Liver (tissue), 9 donors: Measurements from ENCODE around the gene RNF5. TPM values are rescaled to one million over a fixed set of nuclear protein-coding genes. Genes with fewer than 3 reads are reported as not detected.
A peak's percentile ranks its signal among the peaks of the same experiment; 100 is the strongest.

Source experiments
- DNase-seq: peaks from one replicate; pipeline ENCODE4 v3.0.0-alpha.2; 2017; ENCODE audit warnings: low spot score
- H3K27ac ChIP-seq, 2 donors: one replicate each; pipeline ENCODE4 v1.7.0; 2013; ENCODE audit warnings: inconsistent platforms in 2 of 2, low read length in 2 of 2, control low read depth in 1 of 2, low read depth in 1 of 2, mild to moderate bottlenecking in 1 of 2
- H3K27me3 ChIP-seq, 4 donors: one replicate each; pipeline versions ENCODE4 v1.6.1 to v1.7.0; 2013; ENCODE audit warnings: low read length in 3 of 4, inconsistent platforms in 1 of 4, mild to moderate bottlenecking in 1 of 4, moderate library complexity in 1 of 4; ENCODE audit not compliant: control insufficient read depth in 4 of 4, insufficient read depth in 4 of 4
- H3K36me3 ChIP-seq, 4 donors: one replicate each; pipeline versions ENCODE4 v1.6.1 to v1.7.0; 2013; ENCODE audit warnings: low read length in 3 of 4, mild to moderate bottlenecking in 3 of 4, low read depth in 1 of 4, moderate library complexity in 1 of 4; ENCODE audit not compliant: control insufficient read depth in 4 of 4, insufficient read depth in 3 of 4
- H3K4me1 ChIP-seq, 4 donors: one replicate each; pipeline versions ENCODE4 v1.6.1 to v1.7.0; 2013; ENCODE audit warnings: low read length in 3 of 4, mild to moderate bottlenecking in 3 of 4, moderate library complexity in 1 of 4; ENCODE audit not compliant: control insufficient read depth in 4 of 4, insufficient read depth in 4 of 4
- H3K4me3 ChIP-seq, 3 donors: one replicate each; pipeline versions ENCODE4 v1.6.1 to v1.7.0; 2013; ENCODE audit warnings: low read length in 3 of 3, control low read depth in 1 of 3, low read depth in 1 of 3, mild to moderate bottlenecking in 1 of 3
- H3K9ac ChIP-seq, 2 donors: one replicate each; pipeline ENCODE4 v1.7.0; 2013; ENCODE audit warnings: low read length in 2 of 2, mild to moderate bottlenecking in 2 of 2, moderate library complexity in 2 of 2, control low read depth in 1 of 2, low read depth in 1 of 2
- H3K9me3 ChIP-seq, 4 donors: one replicate each; pipeline versions ENCODE4 v1.6.1 to v1.7.0; 2013; ENCODE audit warnings: low read length in 3 of 4; ENCODE audit not compliant: control insufficient read depth in 4 of 4
- CTCF ChIP-seq: fragments of 150-350 bp; IDR thresholded peaks from 2 replicates; pipeline ENCODE4 v1.5.1; 2017; ENCODE audit warnings: improper control_type of control experiment, low read depth, low read length; ENCODE audit not compliant: missing input control
- EGR1 ChIP-seq, 2 donors: IDR thresholded peaks; 2 replicates each; pipeline ENCODE4 v1.6.1; 2016 to 2018; ENCODE audit warnings: antibody characterized with exemption in 2 of 2, low read depth in 2 of 2
- FOXA2 ChIP-seq: IDR thresholded peaks from 2 replicates; pipeline ENCODE4 v1.6.1; 2016; ENCODE audit warnings: antibody characterized with exemption
- GABPA ChIP-seq, 2 donors: IDR thresholded peaks in 1 of 2; conservative IDR thresholded peaks in 1 of 2; 2 replicates each; pipeline ENCODE4 v1.6.1; 2016; ENCODE audit warnings: antibody characterized with exemption in 2 of 2, mild to moderate bottlenecking in 1 of 2, moderate library complexity in 1 of 2
- HNF4A ChIP-seq, 2 donors: conservative IDR thresholded peaks; 2 replicates each; pipeline ENCODE4 v1.6.1; 2016; ENCODE audit warnings: antibody characterized with exemption in 2 of 2, mild to moderate bottlenecking in 2 of 2
- HNF4G ChIP-seq: IDR thresholded peaks from 2 replicates; pipeline ENCODE4 v1.6.1; 2016; ENCODE audit warnings: antibody characterized with exemption
- JUND ChIP-seq, 2 donors: IDR thresholded peaks; 2 replicates each; pipeline ENCODE4 v1.6.1; 2016; ENCODE audit warnings: antibody characterized with exemption in 2 of 2
- RAD21 ChIP-seq, 2 donors: IDR thresholded peaks; 2 replicates each; pipeline ENCODE4 v1.6.1; 2016; ENCODE audit warnings: antibody characterized with exemption in 2 of 2, mild to moderate bottlenecking in 2 of 2
- RXRA ChIP-seq, 2 donors: IDR thresholded peaks; 2 replicates each; pipeline ENCODE4 v1.6.1; 2017 to 2018; ENCODE audit warnings: antibody characterized with exemption in 2 of 2, mild to moderate bottlenecking in 1 of 2
- SP1 ChIP-seq: IDR thresholded peaks from 2 replicates; pipeline ENCODE4 v1.6.1; 2018; ENCODE audit warnings: antibody characterized with exemption, mild to moderate bottlenecking
- TAF1 ChIP-seq: conservative IDR thresholded peaks from 2 replicates; pipeline ENCODE4 v1.6.1; 2016; ENCODE audit warnings: antibody characterized with exemption, mild to moderate bottlenecking
- YY1 ChIP-seq: IDR thresholded peaks from 2 replicates; pipeline ENCODE4 v1.6.1; 2016; ENCODE audit warnings: antibody characterized with exemption, mild to moderate bottlenecking
- WGBS: extraction: QIAGEN DNeasy Blood & Tissue Kit; methylation state at CpG from one replicate; pipeline ENCODE4 v1.1.7; 2013; 5-methylcytosine and 5-hydroxymethylcytosine counted together
- polyA plus RNA-seq, 2 donors: library from polyadenylated mRNA; stranded (reverse) in 1 of 2; unstranded in 1 of 2; fragments of 200-250 nt in 1 of 2; fragments of >200 nt in 1 of 2; fragmentation: Nextera tagmentation in 1 of 2; extraction: Ambion mirVana in 1 of 2; gene quantifications; one replicate each; pipeline versions ENCODE4 v1.2.1 to v1.2.3, GENCODE V29; 2013 to 2015
- total RNA-seq, 2 donors: library from RNA; depleted of rRNA; stranded (reverse); fragments of >200 nt; gene quantifications; one replicate each; pipeline ENCODE4 v1.2.3, GENCODE V29; 2014
- TF ChIP-seq, protein P1 (sequence below): IDR thresholded peaks from 2 replicates; pipeline ENCODE4 v1.6.1; 2016; ENCODE audit warnings: antibody characterized with exemption
- TF ChIP-seq, protein P2 (sequence below): IDR thresholded peaks from 2 replicates; pipeline ENCODE4 v1.6.1; 2016; ENCODE audit warnings: antibody characterized with exemption
- TF ChIP-seq, protein P3 (sequence below): IDR thresholded peaks from 2 replicates; pipeline ENCODE4 v1.6.1; 2016; ENCODE audit warnings: antibody characterized with exemption, mild to moderate bottlenecking
- donor health status: healthy.
- donor health status: healthy.
- donor health status: healthy.
- donor health status: healthy.
- donor health status: healthy.

The RNF5 gene
- total and polyA plus RNA-seq, 4 donors: 51.5 to 85.9 (median 61.0) TPM

- H3K27ac ChIP-seq: peak overlapping the region; percentile 87 to 88
- peaks cover 3 to 11% (median 10%) of the 10 kb centered on the region in 4 donors for H3K36me3 ChIP-seq
- peaks cover 0 to 5% (median 0%) of the 10 kb centered on the region in 4 donors for H3K27me3 ChIP-seq
- H3K4me1 ChIP-seq: peaks cover 6 to 26% (median 13%) of the 10 kb centered on the region in 4 donors
- DNase-seq: peak; percentile 79
- 6% methylated on average over 34 of the region's 34 CpGs for WGBS
- no peak for TF ChIP-seq HNF4A (conservative IDR thresholded peaks at IDR 0.05)
- TF ChIP-seq HNF4G: no peak
- TF ChIP-seq, protein P1, sequence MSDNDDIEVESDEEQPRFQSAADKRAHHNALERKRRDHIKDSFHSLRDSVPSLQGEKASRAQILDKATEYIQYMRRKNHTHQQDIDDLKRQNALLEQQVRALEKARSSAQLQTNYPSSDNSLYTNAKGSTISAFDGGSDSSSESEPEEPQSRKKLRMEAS: no peak
- TF ChIP-seq RAD21 (IDR thresholded peaks at IDR 0.05): peak; percentile 79 to 88
- TF ChIP-seq, protein P2, sequence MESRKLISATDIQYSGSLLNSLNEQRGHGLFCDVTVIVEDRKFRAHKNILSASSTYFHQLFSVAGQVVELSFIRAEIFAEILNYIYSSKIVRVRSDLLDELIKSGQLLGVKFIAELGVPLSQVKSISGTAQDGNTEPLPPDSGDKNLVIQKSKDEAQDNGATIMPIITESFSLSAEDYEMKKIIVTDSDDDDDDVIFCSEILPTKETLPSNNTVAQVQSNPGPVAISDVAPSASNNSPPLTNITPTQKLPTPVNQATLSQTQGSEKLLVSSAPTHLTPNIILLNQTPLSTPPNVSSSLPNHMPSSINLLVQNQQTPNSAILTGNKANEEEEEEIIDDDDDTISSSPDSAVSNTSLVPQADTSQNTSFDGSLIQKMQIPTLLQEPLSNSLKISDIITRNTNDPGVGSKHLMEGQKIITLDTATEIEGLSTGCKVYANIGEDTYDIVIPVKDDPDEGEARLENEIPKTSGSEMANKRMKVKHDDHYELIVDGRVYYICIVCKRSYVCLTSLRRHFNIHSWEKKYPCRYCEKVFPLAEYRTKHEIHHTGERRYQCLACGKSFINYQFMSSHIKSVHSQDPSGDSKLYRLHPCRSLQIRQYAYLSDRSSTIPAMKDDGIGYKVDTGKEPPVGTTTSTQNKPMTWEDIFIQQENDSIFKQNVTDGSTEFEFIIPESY: no peak
- TF ChIP-seq YY1: no peak
- TF ChIP-seq CTCF: peak; percentile 56
- no peak for TF ChIP-seq TAF1
- no peak for TF ChIP-seq FOXA2
- TF ChIP-seq JUND (IDR thresholded peaks at IDR 0.05): no peak
- H3K9ac ChIP-seq: peak overlapping the region; percentile 77 to 81
- H3K9me3 ChIP-seq: no peaks in the 10 kb centered on the region
- H3K4me3 ChIP-seq: peak overlapping the region; percentile 66 to 97 (median 82)
Measured at GRCh38 chr6:32154514-32155161, 23.6 kb upstream of the RNF5 start.

DNA sequence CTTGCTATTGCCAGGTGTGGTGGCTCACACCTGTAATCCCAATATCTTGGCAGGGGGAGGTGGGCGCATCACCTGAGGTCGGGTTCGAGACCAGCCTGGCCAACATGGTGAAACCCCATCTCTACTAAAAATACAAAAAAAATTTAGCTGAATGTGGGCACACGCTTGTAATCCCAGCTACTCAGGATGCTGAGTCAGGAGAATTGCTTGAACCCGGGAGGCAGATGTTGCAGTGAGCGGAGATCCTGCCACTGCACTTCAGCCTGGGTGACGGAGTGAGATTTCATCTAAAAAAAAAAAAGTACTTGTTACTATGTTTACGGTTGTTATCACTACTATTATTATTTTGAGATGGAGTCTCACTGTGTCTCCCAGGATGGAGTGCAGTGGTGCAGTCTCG, 21.3 kb upstream of the RNF5 start:
- no peak overlapping the region for H3K4me3 ChIP-seq
- H3K36me3 ChIP-seq: peaks cover 3 to 11% (median 10%) of the 10 kb centered on the region in 4 donors
- no peak overlapping the region for H3K9ac ChIP-seq
- no peaks in the 10 kb centered on the region for H3K27me3 ChIP-seq
- DNase-seq: no peak
- H3K27ac ChIP-seq: no peak overlapping the region
- WGBS: 94% methylated on average over 9 of the region's 9 CpGs
- no peaks in the 10 kb centered on the region for H3K9me3 ChIP-seq
- peaks cover 6 to 26% (median 13%) of the 10 kb centered on the region in 4 donors for H3K4me1 ChIP-seq
- TF ChIP-seq RAD21 (IDR thresholded peaks at IDR 0.05) (no peak), EGR1 (IDR thresholded peaks at IDR 0.05; ENCODE audit: low read depth in 2 of 2) (no peak), SP1 (no peak), JUND (IDR thresholded peaks at IDR 0.05) (no peak), HNF4A (conservative IDR thresholded peaks at IDR 0.05) (no peak), CTCF (no peak), RXRA (IDR thresholded peaks at IDR 0.05) (no peak), GABPA (IDR thresholded peaks at IDR 0.05 in 1 of 2, conservative IDR thresholded peaks at IDR 0.05 in 1 of 2) (no peak), TAF1 (no peak)
- TF ChIP-seq, protein P2: no peak
- TF ChIP-seq, protein P1: no peak
- TF ChIP-seq, protein P3, sequence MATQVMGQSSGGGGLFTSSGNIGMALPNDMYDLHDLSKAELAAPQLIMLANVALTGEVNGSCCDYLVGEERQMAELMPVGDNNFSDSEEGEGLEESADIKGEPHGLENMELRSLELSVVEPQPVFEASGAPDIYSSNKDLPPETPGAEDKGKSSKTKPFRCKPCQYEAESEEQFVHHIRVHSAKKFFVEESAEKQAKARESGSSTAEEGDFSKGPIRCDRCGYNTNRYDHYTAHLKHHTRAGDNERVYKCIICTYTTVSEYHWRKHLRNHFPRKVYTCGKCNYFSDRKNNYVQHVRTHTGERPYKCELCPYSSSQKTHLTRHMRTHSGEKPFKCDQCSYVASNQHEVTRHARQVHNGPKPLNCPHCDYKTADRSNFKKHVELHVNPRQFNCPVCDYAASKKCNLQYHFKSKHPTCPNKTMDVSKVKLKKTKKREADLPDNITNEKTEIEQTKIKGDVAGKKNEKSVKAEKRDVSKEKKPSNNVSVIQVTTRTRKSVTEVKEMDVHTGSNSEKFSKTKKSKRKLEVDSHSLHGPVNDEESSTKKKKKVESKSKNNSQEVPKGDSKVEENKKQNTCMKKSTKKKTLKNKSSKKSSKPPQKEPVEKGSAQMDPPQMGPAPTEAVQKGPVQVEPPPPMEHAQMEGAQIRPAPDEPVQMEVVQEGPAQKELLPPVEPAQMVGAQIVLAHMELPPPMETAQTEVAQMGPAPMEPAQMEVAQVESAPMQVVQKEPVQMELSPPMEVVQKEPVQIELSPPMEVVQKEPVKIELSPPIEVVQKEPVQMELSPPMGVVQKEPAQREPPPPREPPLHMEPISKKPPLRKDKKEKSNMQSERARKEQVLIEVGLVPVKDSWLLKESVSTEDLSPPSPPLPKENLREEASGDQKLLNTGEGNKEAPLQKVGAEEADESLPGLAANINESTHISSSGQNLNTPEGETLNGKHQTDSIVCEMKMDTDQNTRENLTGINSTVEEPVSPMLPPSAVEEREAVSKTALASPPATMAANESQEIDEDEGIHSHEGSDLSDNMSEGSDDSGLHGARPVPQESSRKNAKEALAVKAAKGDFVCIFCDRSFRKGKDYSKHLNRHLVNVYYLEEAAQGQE: no peak
